HG02588 (cell line): ENCODE results near the gene IL16.
"Not testable (repeated sequence)": the region's sequence is repeated elsewhere in the genome, so short reads cannot be mapped to it uniquely, and the experiment has no call there.

Source experiments
- ATAC-seq: cut with Tn5 transposase; IDR thresholded peaks from one replicate; pipeline ENCODE4 v1.9.1; 2021; ENCODE audit warnings: mild to moderate bottlenecking, moderate library complexity; ENCODE audit not compliant: unreplicated experiment

Gene IL16

GRCh38 chr15:81309647-81310450 lies 113.2 kb downstream of the IL16 start:
- no peak for ATAC-seq

GRCh38 chr15:81310480-81310879 lies 113.8 kb downstream of the IL16 start:
- ATAC-seq = no peak

DNA sequence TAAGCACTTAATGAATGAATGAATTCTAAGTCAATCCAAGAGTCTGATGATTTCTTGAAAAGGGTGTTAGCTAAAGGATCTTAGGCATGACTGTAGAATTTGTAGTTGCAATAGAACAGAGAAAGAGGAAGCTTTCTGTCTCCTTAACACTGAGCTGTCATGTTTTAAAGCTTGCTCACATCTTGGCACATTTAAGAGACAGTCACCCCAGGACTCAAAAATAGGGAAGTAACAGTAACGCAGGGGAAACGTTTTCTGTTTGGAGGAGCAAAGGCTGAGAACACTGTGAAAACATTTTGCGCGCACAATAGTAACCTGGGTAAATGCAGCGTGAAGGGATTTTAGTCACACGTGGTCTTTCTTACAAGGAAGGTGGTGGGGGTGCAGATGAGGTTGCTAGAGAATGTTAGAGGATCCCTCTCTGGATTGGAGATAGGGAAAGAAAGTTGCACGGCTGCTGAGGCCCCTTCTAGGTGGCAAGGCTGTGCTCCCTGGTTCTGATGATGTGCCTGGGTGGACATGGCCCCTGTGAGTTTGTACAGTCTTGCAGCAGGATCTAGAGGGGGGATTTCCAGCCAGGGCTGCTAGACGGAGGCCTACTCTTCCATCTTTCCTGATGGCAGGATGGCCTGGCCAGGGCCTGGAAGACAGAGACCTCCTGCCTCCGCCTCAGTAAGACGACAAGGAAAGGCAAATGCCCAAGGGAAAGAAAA lies 115.2 kb downstream of the IL16 start:
- no peak for ATAC-seq

DNA sequence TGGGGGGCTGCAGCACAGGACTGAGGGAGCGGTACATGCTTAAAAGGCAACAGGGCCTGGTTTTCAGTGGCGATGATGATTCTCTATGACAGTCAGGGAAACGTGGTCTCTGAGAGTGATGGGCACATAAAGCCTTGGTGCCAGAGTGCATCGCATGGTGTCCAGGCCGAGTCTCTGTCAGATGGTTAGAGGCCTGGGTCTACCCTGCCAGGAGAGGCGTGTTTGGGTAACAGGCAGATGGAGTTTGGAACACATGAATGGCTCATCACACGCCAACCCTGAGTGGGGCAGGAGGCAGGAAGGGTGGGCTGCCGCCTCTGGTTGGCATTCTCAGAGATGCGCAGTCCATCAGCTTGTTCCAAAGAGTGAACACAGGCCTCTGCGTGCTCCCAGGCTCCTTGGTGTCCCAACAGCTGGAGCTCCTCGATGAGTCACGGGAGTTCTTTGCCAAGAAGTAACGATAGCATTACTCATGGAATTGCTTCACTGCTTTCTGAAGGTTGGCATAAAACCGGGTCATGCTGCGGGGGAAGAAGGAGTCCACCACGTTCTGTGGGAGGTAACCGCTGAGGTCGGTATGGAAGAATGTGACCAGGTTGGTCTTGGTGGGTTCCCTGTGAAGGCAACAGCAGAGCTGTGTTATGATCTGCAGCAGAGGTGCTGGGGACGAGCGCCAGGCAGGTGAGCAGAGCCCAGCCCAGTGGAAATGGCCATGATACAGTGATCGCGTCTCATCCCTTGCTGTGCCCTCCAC lies 116.3 kb downstream of the IL16 start:
- no peak for ATAC-seq

GRCh38 chr15:81313686-81314085 lies 117.0 kb downstream of the IL16 start:
- no peak for ATAC-seq

- no peak for ATAC-seq
Measured at GRCh38 chr15:81314378-81314777, 117.7 kb downstream of the IL16 start.

- ATAC-seq = no peak
Measured at GRCh38 chr15:81315452-81316175, 118.9 kb downstream of the IL16 start.

DNA sequence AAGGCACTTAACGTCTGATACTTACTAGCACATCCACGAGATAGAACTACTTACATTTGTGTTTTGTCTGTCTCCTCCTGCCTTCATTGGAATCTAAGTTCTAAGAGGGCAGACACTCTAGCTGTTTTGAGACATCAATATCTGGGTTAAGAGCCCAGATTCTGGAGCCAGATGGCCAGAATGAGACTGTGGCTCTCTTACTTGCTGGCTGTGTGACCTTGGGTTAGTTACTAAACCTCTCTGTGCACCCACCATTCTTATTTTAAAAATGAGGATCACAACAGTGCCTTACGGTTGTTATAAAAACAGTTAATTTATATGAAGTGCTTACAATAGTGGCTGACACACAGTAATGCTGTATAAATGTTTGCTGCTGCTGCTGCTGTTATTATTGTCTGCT lies 119.6 kb downstream of the IL16 start:
- ATAC-seq = no peak

DNA sequence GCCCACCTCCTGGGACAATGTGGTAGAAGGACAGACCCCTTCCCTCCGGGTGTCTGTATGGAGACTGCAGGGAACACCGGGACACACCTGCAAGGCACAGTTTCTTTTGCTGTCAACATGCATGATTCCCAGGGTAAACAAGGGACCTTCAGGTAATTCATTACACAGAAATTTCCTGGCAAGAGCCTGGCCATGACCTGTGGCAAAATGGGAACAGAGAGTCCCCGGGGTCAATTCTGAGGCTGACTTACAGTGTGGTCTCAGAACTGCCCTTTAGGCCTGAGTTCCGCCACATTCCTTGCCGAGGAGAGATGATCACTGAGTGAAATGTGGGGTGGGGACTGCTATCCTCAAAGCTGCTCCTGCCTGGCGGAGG lies 121.0 kb downstream of the IL16 start:
- no peak for ATAC-seq

- no peak for ATAC-seq
Measured at GRCh38 chr15:81321667-81322066, 125.0 kb downstream of the IL16 start.

GRCh38 chr15:81322676-81323253 lies 126.1 kb downstream of the IL16 start:
- no peak for ATAC-seq

DNA sequence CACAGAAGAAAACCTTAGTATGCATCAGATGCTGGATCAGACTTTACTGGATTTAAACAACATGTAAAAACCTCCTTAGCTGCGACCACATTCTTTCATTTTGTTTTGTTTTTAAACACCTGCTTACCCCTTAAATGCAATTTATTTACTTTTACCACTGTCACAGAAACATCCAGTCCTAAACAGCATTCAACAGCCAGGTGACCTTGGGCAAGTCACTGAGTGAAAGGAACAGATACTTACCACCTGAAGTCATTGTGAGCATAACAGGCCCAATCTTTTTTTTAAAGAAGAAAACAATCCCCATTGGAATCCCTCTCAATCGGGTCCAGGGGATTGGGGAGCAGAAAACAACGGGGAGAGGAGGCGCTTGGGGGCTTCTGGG lies 126.9 kb downstream of the IL16 start:
- ATAC-seq = peak; percentile 10

DNA sequence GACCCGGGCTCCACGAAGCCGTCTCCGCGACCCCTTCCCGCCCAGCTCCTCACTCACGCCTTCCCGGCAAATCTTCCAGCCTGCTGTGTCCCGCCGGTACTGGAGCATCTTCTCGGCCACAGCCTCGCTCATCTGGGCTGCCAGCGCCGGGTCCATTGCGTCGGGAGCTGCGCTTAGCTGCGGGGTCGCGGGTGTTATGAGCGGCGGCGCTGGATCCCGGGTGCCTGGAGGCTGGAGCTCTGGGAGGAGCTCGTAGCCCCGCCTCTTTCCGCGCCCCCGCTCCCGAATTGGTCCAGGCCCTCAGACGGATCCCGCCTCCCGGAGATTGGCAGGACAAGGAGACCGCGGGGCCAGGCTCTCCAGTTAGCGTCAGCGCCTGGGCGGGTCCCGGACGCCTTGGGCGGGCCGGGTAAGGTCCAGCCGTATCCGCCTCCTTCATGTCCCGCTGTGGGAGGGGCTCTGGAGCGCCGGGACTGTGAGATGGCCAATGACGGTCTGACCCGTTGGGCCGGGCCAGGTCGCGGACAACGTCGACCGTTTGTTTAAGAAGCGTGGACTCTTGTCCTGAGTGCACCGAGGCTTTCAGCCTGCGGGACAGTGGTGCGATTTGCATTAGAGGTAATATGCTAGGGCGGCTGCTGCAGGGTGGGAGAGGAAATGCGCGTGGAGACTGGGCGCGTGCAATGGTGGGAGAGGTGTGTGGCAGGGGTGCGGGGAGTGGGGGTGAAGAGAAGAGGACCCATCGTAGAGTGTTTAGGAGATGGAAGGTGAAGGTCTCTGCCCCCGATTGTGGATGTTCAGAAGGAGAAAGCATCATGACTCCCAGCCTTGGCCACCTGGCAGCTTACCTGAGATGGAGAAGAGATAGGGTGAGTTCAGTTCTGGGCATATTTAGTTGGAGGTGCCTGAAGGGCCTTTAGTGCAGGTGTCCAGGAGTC lies 127.5 kb downstream of the IL16 start, which contains the start of gene STARD5:
TSS of gene STARD5 (minus strand) at position 198 of the 938 bp plus-strand sequence. CDS start at position 156, 42 bp downstream.
- peak; percentile 99 for ATAC-seq

GRCh38 chr15:81326466-81327212 lies 130.0 kb downstream of the IL16 start:
- ATAC-seq = no peak

GRCh38 chr15:81327516-81327915 lies 130.8 kb downstream of the IL16 start:
- no peak for ATAC-seq

- ATAC-seq = no peak
Measured at GRCh38 chr15:81329446-81329845, 132.8 kb downstream of the IL16 start.

DNA sequence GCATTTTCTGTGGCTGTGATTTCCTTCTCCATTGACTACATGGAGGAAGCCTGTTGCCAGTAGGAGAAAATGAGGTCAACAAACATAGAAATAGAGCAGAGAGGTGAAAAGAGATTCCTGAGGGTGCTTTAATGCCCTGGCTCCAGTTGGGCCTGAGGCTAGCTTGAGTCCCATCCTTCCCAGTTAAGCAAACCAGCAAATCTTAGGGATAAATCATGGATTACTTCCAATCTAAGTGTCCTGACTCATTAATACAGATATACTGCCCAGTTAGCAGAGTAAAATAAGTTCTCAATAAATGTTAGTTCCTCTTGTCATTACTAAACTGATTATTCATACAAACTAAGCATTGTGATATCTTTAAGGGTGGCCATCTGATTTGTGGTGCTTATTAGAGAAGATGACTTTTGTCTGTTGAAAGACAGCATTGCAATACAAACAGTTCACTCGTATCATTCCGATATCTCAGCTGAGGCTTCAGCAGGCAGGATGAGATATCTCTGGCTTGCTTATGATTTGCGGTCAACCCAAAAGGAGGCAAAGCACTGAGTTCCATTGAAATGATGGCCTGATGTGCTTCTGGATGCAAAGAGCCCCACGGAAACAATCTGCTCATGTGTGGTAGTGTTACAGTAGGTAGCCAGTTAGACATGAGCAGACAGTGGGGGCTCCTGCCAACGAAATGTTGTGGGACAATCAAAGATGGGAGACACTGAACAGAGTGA lies 133.8 kb downstream of the IL16 start:
- no peak for ATAC-seq

DNA sequence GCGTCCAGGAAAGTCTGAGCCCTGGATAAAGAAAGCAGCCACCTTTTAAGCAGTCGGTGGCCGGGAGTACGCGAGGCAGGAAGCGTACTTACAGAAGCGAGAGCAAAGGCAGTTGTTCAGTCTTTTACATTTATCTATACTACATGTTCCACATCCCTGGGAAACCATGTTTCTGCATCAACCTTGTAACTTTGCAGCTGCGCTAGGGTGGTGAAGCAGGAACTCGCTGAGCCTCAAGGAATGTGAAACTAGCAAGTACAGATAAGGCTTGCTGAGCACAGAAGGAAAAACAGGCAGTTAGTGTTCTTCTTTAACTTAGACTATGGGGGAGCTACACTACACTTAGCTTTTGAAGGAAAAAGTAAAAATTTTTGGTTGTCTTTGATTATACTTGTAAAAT lies 134.5 kb downstream of the IL16 start:
- not testable (repeated sequence) for ATAC-seq
